GM10248 (cell line): ENCODE data around the gene KIAA0825.

Experiments
- CTCF ChIA-PET: fragments of 300-600 bp; sonication (Branson Sonifier 250); formaldehyde crosslinking; extraction: SDS; loops from one replicate; lab custom pipeline; 2021; ENCODE audit warnings: antibody characterized with exemption; lab: Yijun Ruan, JAX
- POLR2A ChIA-PET: fragments of 350-650 bp; sonication (Branson Sonifier 250); formaldehyde crosslinking; extraction: SDS; loops from one replicate; lab custom pipeline; 2020; ENCODE audit warnings: antibody characterized with exemption; lab: Yijun Ruan, JAX
- DNase-seq: peaks from one replicate; pipeline ENCODE4 v3.0.0; 2012; ENCODE audit errors: extremely low spot score
- CTCF ChIP-seq: IDR thresholded peaks from 2 replicates; pipeline ENCODE4 v1.5.1; 2012; ENCODE audit warnings: mild to moderate bottlenecking, low read depth; ENCODE audit errors: extremely low read depth, missing control alignments, control extremely low read depth

Gene KIAA0825

DNA sequence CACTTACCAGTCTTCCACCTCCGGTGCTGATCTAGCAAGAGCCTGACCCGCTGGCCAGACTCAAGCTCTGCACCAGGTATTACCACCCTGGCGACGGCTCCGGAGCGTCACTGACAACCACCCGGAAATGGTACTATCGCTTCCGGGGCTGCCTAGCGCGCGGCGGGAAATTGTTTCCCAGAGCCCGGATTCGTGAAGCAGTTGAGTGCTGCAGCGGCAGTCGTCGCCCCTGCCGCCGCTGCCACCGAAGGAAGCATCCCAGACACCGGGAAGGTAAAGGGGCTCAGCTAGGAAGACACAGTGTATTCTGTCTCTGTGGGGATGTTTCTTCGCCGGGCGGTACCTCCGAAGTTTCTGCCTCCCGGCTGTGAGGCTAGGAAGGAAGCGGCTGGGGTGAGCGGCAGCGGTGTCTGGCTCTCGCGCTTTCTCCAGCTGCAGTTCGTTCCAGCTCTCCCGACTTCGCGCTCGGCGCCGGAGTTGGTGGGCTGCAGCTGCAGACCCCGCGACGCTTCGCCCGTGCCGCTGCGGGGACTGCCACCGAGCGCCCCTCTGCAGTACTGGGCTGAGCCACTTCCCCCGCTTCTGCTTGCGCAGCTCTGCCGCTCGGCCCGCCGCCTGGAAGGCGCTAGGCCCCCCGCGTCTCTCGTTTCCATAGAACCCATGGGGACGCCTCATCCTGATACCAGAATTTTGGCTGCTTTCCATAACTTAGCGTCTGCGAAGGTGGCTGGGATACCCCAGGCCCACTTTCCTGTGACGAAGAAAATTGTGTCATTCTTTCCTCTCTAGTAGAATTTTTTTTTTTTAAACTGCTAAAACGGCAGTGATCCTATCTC, at the start of gene KIAA0825, which contains the start of gene SLF1:
KIAA0825 (minus strand) TSS at position 112 of the 836 bp plus-strand sequence. CDS start 81,478 bp downstream, outside the sequence.
SLF1 (plus strand) TSS at position 177 of the 836 bp plus-strand sequence. CDS start 10,142 bp downstream, outside the sequence.
- no peak for TF ChIP-seq CTCF
- CTCF ChIA-PET, result interaction anchor here (1.2 to 1.5 kb wide), 2 partner anchors 13 to 16 kb away, joined by 3 read pairs; no protein-coding TSS in a partner anchor
- POLR2A ChIA-PET, result no interaction called here
- peak; percentile 90 for DNase-seq

GRCh38 chr5:94667937-94668336, 49.5 kb upstream of the KIAA0825 start:
- no peak for TF ChIP-seq CTCF
- ChIA-PET CTCF (interaction anchor here (0.9 to 1.8 kb wide), 2 partner anchors 15 to 25 kb away, joined by 3 read pairs; no protein-coding TSS in a partner anchor), POLR2A (no interaction called here)
- no peak for DNase-seq

DNA sequence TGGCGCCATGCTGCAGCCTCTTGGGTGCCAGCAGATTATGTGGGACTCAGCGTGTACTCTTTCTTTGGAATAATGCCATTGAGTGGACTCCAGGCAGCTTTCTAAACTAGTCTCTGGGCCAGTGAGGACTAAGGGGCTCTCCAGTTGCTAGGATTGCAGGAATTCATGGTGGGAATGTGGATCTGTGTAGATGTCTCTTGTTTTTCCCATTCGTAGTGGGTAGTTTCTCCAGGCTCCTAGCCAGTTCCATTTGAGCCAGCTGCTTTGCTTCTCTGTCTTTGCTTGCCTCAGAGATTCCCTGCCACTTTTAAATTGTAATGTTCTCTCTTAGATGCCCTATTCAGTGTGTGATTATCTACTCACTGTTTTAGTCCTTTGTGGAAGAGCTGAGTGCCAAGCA, 42.7 kb upstream of the KIAA0825 start:
- ChIA-PET POLR2A (no interaction called here), CTCF (interaction anchor here (1.0 to 1.3 kb wide), 3 partner anchors 11 to 78 kb away, joined by 3 read pairs; no protein-coding TSS in a partner anchor)
- DNase-seq, result no peak
- TF ChIP-seq CTCF, result no peak

DNA sequence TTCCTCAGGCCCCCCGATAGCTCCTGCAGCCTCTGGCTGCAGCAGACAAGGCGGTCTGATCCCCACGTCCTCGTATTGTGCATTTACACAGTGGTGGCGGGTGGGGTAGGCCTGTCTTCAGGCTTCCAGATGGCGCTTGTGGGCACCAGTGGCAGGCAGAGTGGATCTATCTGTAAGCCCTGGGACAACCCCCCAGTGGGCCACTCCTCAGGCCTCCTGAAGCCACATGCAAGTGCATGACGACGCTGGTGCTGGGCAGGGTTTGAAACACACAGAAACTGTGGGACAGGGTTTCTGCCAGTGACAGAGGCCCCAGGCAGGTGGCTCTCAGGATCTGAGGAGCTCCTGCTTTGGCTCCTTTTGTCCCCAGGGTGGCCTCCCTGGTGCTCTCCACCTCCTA, 42.1 kb upstream of the KIAA0825 start:
- ChIA-PET POLR2A (no interaction called here), CTCF (interaction anchor here (1.0 to 1.3 kb wide), 3 partner anchors 12 to 78 kb away, joined by 3 read pairs; no protein-coding TSS in a partner anchor)
- no peak for TF ChIP-seq CTCF
- no peak for DNase-seq

DNA sequence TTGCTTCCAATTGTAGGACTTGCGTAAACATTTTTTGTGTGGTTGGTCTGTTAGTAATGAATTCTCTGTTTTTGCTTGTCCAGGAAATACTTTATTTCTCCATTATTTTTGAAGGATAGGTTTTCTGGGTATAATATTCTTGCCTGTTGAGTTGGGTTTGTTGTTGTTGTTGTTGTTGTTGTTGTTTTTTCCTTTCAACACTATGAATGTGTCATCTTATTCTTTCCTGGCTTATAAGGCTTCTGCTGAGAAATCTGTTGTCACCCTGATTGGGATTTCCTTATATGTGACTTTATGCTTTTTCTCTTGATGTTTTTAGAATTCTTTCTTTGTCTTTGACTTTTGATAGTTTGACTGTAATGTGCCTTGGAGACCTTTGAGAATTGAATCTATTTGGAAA, 39.9 kb upstream of the KIAA0825 start:
- TF ChIP-seq CTCF, result no peak
- CTCF ChIA-PET, result no interaction called here
- no peak for DNase-seq
- POLR2A ChIA-PET, result no interaction called here

GRCh38 chr5:94649874-94650273, 31.5 kb upstream of the KIAA0825 start:
- no peak for TF ChIP-seq CTCF
- POLR2A ChIA-PET, result no interaction called here
- no peak for DNase-seq
- CTCF ChIA-PET, result no interaction called here
